ENCODE measurements around the gene ICAM4. TPM values are rescaled to one million over a fixed set of nuclear protein-coding genes. Genes with fewer than 3 reads are reported as not detected.

Gene ICAM4
- total and polyA plus RNA-seq, 9 of the 15 experiments (the other 6 are each of a cell fraction or from before 2014, with no cell fraction given): 14.1 to 86.1 (median 29.6) TPM

GRCh38 chr19:10289167-10289835 is 2.5 kb downstream of the ICAM4 start (continued):
- no peak for TF ChIP-seq CLOCK (CRISPR knock-in tag; IDR thresholded peaks at IDR 0.05; ENCODE audit: borderline replicate concordance)
- TF ChIP-seq HMGN3 (IDR thresholded peaks at IDR 0.05; ENCODE audit: borderline replicate concordance, extremely low read depth, insufficient read length, low read depth, low read length): peak; percentile 65
- no peak; a peak in 1 of 4 replicates for TF ChIP-seq RCOR1 (IDR thresholded peaks at IDR 0.05; ENCODE audit: borderline replicate concordance in 1 of 2, low read depth in 2 of 2, low read length in 2 of 2)
- peak; percentile 75 for TF ChIP-seq NR2C1 (IDR thresholded peaks at IDR 0.05)
- peak; percentile 32; the same call in 1 of the 2 replicates for TF ChIP-seq NR2C1 (tag; IDR thresholded peaks at IDR 0.05)
- no peak for TF ChIP-seq ELF4 (CRISPR knock-in tag; IDR thresholded peaks at IDR 0.05)
- TF ChIP-seq BCLAF1 (IDR thresholded peaks at IDR 0.05; ENCODE audit: borderline replicate concordance in 1 of 2, control insufficient read depth in 1 of 2, low read depth in 2 of 2, low read length in 1 of 2): 0 out of 4 replicates have a peak, but pooled peaks of 1 of the 2 experiments have one; percentile 46
- TF ChIP-seq CREB1 (IDR thresholded peaks at IDR 0.05): peak; percentile 87
- peak; percentile 54; the same call in 1 of the 2 replicates for TF ChIP-seq CREB1 (CRISPR knock-in tag; IDR thresholded peaks at IDR 0.05)
- no peak for TF ChIP-seq SMARCB1 (IDR thresholded peaks at IDR 0.05; ENCODE audit: insufficient read length, low read depth)
- peak; percentile 18; the same call in 1 of the 2 replicates for TF ChIP-seq ARID4B (CRISPR knock-in tag; IDR thresholded peaks at IDR 0.05)
- no peak for TF ChIP-seq GTF3C2 (IDR thresholded peaks at IDR 0.05; ENCODE audit: borderline replicate concordance, extremely low read depth, insufficient read length)
- peak; percentile 68; the same call in 1 of the 2 replicates for TF ChIP-seq ZSCAN29 (IDR thresholded peaks at IDR 0.05)
